Activated CD4-positive, alpha-beta T cell treated with anti-CD3 and anti-CD28 coated beads, Interleukin-2, amount 50 U/mL, for 4 hours (primary cell): ENCODE results near the gene BCL2.

ENCODE experiments used
- DNase-seq, 2 experiments: peaks; one replicate each; pipeline ENCODE4 v3.0.0-alpha.2; 2020

BCL2 gene

GRCh38 chr18:63074981-63075404, 244.6 kb downstream of the BCL2 start:
- peak; percentile 29 to 31 for DNase-seq

DNA sequence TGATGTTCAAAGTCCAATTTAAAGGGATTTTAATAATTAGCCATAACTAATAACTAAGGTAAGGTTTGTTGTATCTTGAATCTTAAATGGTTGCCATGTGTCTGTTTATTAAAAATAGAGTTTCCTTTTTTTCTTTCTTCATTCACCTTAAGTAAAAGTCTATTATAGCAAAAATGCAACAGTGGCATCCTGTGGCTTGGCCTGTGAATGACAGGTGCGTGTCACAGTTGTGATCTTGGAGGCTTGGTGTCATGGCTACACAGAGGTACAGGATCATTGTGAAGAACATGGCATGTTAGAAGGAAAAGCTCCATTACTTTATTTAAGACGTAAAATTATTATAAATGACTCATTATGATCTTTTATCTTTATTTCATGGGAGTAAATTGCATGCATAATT, 246.1 kb downstream of the BCL2 start:
- DNase-seq, result no peak
